Subcutaneous preadipocyte (primary cell): ENCODE measurements around the gene GCLM. TPM values are rescaled to one million over a fixed set of nuclear protein-coding genes. Genes with fewer than 3 reads are reported as not detected.

Experiments used
- small RNA-seq: library from RNA; depleted of rRNA; stranded (forward); fragments of <200 nt; gene quantifications from one replicate; pipeline ENCODE3, GENCODE V24; 2012
- total RNA-seq: library from RNA; depleted of rRNA; stranded (reverse); fragments of >200 nt; gene quantifications from 2 replicates; pipeline ENCODE4 v1.2.3, GENCODE V29; 2012

GCLM gene
- 22.4 and 22.5 TPM in 2 replicates for total RNA-seq

GRCh38 chr1:93909146-93910050 lies at the start of gene GCLM:
TSS of gene GCLM (minus strand) at chr1:93909430. CDS start at chr1:93909163, 267 bp downstream.

GRCh38 chr1:93878889-93879586 lies 30.2 kb downstream of the GCLM start, which contains the start of gene DNTTIP2:
TSS of gene DNTTIP2 (minus strand) at chr1:93879206. CDS start at chr1:93879148, 58 bp downstream.

Small RNA genes lying within 50 kb of the gene (small RNA-seq; reads per million reads assigned to genes)
- gene AL117351.2 = not detected
- not detected for gene MIR760

Other genes with a start within 250 kb of the GCLM start
- 14.7 and 23.5 TPM in 2 replicates for gene BCAR3, start 227.6 kb downstream of the GCLM start, total RNA-seq
- 20.6 and 32.3 TPM in 2 replicates for gene DNTTIP2, start 30.2 kb downstream of the GCLM start, total RNA-seq
- gene ABCA4, start 211.7 kb upstream of the GCLM start, total RNA-seq = under 0.01 TPM in 1 of 2 replicates, not detected in the other